ENCODE results near the gene LGALS9B.
"Not testable (repeated sequence)": the region's sequence is repeated elsewhere in the genome, so short reads cannot be mapped to it uniquely, and the experiment has no call there.

LGALS9B gene

GRCh38 chr17:20467447-20467846, at the start of gene LGALS9B:
TSS of gene LGALS9B (minus strand) at chr17:20467539. CDS start at chr17:20467470, 69 bp downstream.
- DNase-seq = not testable (repeated sequence)

- not testable (repeated sequence) for DNase-seq
Observed at GRCh38 chr17:20516986-20517385, 49.6 kb upstream of the LGALS9B start.

DNA sequence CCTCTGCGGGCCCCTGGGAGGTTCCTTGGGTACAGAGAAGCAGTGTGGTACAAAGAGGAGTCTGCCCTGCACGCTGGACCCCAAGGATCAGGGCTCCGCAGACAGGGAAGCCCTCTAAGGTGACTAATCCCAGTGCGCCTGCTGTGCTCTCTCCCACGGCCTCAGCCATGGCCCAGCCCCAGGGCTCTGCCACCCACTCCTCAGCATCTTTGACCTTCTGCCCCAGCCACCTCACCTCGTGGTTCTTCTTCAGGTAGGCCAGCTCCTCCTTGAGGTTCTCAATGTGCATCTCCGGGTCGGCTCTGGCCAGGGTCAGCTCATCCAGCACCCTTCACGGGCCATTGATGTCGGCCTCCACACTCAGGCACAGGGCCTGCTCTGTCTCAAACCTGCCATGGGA, 47.8 kb upstream of the LGALS9B start:
- not testable (repeated sequence) for DNase-seq

- not testable (repeated sequence) for DNase-seq
Observed at GRCh38 chr17:20513539-20513938, 46.2 kb upstream of the LGALS9B start.

GRCh38 chr17:20512378-20512777, 45.0 kb upstream of the LGALS9B start:
- DNase-seq = not testable (repeated sequence)

- not testable (repeated sequence) for DNase-seq
Observed at GRCh38 chr17:20511778-20512177, 44.4 kb upstream of the LGALS9B start.

GRCh38 chr17:20505333-20505732, 38.0 kb upstream of the LGALS9B start:
- not testable (repeated sequence) for DNase-seq

DNA sequence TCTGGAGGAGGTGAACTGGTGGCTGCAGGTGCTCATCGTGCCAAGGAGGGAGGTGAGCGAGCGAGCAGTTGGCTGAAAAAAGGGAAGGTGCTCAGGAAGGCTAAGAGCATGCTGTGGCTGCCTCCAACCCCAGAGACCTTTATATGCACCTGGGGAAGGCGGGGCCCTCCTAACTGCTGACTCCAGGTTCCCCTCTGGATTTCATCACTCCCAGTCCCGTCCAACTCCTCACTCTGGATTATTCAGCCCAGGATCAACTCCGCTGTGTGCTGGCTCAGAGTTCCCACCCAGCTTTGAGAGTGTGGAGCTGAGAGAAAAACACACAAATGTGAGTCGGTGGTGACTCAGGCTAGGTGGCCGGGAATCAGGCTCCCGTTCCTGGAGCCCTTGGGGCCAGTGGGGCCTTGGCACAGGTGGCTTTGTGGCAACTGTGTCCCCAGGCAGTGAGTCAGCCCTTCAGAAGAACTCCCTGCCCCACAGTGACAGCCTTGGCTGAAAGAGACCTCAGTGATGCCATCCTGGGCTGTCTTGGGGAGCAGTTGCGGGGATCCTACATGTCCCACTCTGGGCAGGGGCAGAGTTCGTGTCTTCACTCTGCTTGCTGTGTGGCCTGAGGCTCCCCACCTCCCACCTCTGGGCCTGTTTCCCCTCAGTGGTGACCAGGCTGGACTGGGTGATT, 37.2 kb upstream of the LGALS9B start:
- not testable (repeated sequence) for DNase-seq

DNA sequence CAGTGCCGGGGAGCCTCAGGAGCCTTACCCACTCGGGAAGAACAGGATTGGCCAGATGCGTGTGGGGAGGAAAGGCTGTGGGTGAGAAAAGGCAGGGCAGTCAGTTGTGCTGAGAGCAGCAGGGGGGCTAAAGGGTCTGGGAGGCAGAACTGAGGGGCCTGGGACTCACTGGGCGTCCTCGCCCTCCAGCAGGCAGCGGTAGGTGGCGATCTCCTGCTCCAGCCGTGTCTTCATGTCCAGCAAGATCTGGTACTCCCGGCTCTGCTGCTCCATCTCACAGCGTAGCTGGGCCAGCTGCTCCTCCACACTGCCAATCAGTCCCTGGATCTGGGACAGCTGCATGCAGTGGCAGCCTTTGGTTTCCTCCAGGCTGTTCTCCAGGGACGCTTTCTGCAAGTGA, 34.6 kb upstream of the LGALS9B start:
- DNase-seq = not testable (repeated sequence)

DNA sequence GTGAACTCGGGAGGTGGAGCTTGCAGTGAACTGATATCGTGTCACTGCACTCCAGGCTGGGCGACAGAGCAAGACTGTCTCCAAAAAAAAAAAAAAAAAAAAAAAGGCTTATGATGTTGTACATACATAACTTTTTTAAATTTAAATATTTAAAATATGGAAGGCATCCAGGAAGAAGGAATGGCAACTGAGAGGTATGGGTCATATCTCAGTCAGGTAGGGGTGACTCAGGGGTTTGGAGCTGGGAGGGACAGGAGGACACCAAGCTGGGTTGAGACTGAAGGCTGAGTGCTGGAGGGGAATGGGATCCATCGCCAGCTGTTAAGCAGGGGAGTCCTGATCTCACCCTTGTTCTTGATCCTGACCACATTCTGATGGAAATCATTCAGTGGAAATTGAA, 33.0 kb upstream of the LGALS9B start:
- DNase-seq = not testable (repeated sequence)

- DNase-seq = not testable (repeated sequence)
Observed at GRCh38 chr17:20495420-20495819, 28.1 kb upstream of the LGALS9B start.

DNA sequence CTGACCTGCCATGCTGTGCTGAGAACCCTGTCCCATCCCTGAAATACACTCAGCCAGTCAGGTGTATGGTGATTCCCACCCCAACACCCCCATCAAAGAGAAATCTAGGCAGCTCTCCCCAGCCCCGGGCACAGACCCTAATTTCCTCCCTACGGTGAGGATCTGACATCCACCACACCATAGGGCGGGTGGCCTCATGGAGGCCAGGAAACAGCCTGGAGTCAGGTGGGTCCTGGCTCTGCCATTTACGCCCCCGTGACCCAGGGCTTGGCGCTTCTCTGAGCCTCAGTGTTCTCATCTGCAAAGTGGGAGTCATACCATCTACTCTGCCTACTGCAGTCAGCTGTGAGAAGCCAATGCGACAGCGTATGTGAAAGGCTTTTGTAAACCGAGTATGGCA, 27.4 kb upstream of the LGALS9B start:
- not testable (repeated sequence) for DNase-seq

DNA sequence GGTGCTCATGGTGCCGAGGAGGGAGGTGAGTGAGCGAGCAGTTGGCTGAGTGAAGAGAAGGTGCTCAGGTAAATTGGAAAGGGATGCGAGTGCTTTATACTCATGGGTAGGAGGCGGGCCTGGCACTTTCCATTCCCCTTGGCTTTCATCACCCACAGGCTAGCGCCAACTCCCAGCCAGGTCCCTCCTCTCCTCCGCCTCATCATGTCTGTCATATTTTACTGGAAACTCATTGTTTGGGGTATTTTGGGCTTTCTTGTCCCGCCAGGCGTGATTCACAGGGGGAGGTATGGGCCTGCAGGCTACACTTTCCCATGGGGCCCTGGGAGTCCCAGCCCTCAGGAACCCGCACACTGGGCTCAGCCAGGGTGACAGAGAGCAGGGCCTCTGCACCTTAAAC, 26.8 kb upstream of the LGALS9B start:
- DNase-seq = not testable (repeated sequence)

- not testable (repeated sequence) for DNase-seq
Observed at GRCh38 chr17:20492971-20493370, 25.6 kb upstream of the LGALS9B start.

GRCh38 chr17:20492099-20492498, 24.8 kb upstream of the LGALS9B start:
- DNase-seq = not testable (repeated sequence)

DNA sequence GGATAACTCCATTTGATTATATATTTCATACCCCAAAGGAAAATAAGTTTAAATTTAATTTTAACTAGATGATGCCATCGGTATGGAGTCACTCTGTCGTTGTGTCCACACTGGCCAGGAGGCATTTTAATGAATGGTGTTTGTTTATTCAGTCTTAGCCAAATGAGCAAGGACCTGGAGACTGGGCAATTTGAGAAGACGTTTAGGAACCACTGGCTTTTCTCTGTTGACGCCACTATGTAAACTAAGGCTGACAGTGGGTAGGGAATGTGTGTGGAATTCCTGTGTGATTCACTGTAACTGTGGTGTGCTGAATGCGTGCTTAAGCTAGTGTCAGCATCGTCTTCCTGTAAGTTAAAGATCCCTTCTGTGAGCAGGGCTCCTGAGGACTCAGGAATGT, 17.6 kb upstream of the LGALS9B start:
- not testable (repeated sequence) for DNase-seq

GRCh38 chr17:20479889-20480591, 12.7 kb upstream of the LGALS9B start:
- DNase-seq = peak in 1 of 14 donors; percentile 23

GRCh38 chr17:20477398-20478071, 10.2 kb upstream of the LGALS9B start:
- DNase-seq = peak in 1 of 14 donors; percentile 69

- not testable (repeated sequence) for DNase-seq
Observed at GRCh38 chr17:20475137-20475831, 7.9 kb upstream of the LGALS9B start.

DNA sequence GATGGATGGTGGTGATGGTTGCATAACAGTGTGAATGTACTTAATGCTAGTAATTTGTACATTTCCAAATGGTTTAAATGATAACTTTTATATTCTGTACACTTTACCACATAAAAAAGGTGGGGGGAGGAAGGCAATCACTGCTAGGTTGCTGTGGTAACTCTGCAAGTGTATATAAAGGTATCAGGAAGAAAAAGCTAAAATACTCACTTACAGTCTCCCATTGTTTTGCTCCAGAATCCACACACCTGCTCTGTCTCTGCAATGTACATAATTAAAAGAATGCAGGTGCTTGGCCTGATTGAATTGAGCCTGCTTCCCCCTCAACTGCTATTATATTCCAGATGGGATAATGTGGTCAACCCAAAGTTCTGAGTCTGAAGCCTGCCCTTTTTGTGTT, 6.7 kb upstream of the LGALS9B start:
- DNase-seq = not testable (repeated sequence)

GRCh38 chr17:20469946-20470345, 2.6 kb upstream of the LGALS9B start:
- DNase-seq = not testable (repeated sequence)

GRCh38 chr17:20469107-20469506, 1.8 kb upstream of the LGALS9B start:
- not testable (repeated sequence) for DNase-seq

- not testable (repeated sequence) for DNase-seq
Observed at GRCh38 chr17:20466999-20467398, 340 bp downstream of the LGALS9B start.
